NCI-H2196 treated with DMSO at 0.1 percent for 48 hours (cell line): ENCODE measurements around the gene LDLRAD3.

ENCODE experiments used
- DNase-seq: peaks from one replicate; lab custom pipeline; 2025; ENCODE audit not compliant: unreplicated experiment; lab: John Stamatoyannopoulos, UW

Gene LDLRAD3

DNA sequence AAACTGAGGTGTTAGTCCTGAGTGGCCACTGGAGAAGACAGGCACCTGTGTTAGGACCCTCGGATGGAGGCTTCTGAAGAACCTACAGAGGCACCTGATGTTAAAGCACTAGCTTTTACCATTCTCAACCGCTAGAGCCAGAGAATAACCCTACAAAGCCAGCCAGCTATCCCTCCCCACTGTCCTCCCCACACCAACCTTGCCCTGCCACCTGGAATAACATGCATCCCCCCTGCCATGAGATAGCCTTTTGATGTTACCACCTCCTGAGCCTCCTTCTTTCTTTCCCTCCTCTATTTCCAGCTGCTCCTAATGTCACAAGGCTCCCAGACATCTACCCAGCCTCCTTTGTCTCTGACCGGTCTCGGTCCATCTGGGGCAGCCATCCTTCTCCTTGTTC, 317.2 kb downstream of the LDLRAD3 start:
- no peak for DNase-seq

DNA sequence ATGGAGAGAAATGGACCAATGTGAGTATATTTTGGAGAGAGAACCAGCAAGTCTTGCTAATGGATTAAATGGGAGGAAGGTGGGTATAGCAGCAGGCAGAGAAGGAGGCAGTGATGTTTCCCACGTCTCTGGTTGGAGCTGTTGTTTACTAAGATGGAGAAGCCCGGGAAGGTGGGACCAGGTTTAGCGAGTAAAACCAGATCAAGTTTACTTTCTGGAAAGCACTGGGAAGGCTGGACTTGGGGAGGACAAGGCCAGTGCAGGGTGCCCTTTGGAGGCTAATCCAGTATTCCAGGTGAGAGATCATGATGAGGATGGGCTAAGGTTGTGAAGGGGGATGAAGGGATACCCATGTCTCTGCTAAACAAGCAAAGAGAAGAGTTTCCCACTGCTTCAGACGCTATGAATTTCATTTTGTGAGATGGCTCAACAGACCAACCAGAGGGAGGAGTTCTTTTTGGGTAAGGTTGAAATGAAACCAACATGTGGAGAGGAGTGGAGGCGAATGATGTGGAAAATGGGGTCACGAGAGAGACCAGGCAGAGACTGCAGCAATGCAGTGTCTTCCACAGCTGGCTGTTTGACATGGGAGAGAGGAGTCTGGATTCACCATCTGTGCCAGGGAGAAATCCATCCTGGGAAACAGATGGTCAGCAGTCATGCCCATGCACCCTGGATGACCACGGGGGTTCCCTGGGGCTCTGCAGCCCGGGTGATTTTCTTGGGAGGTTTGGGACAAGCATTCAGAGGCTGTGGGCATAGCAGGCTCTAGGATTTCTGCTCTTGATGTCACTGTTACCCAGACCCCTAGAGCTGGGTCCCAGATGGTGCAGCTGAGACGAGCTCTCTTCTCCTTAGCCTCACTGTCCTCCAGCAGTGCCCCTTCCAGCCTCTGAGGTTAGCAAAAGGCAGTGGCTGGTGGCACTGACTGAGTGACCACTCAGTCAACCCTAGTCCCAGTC, 320.4 kb downstream of the LDLRAD3 start:
- DNase-seq: no peak

GRCh38 chr11:36264973-36265344, 321.1 kb downstream of the LDLRAD3 start:
- DNase-seq: no peak

DNA sequence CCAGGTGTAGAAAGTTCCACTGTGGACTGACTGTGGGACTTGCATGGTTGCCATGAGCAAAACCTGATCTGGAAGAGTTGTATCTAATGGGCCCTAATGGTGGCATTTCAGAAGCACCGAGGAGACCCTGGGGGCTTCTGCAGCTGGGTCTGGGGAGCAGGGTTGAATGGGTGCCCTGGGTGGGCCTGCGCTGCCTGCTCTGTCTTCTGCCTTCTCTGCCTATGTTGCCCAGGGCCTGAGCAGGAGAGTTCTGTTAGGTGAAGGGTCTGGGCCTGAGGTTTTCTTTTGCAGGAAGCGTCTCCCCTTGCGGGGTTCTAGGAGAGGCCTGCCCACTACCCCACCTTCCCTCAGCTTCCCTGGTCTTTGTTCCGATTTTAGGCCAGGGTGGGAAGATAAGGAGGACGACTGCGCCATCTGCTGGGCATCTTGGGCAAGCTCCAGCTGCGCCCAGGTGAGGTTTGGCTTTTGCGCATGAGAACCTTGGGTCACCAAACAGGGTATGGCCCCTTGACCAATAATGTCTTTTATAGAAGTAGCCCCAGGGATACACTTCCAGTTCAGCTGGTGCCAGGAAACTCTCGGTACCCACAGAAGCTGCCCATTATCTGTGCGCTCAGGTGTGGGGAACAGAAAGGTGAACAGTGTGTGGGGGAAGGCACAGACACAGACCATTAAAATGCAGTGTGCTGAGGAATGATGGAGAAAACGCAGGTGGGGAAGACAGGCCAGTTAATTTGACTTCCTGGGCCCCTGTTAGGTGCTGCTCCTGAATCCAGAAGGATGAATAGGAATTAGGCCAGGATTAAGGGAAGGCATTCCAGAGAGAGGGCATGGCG, 322.1 kb downstream of the LDLRAD3 start:
- peak; percentile 50 for DNase-seq

DNA sequence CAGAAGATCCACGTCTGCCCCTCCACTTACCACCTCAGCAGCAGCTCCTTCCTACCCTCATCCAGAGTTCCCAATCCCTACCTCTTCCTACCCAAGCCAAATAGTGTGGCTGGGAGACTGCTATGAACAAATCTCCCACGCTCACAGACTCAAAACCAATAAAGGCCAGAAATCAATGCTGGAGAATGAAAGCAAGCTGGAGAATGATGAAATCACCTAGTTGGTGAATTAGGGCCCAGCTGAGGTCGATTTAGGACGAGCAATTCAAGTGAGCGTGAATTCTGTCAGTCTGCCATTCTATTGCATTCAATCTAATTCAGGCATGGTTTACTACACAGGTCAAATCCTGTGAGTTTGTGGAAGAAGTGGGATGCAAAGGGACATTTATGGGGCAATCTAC, 322.9 kb downstream of the LDLRAD3 start:
- DNase-seq: no peak

- DNase-seq: no peak
Observed at GRCh38 chr11:36268337-36268985, 324.6 kb downstream of the LDLRAD3 start.

DNA sequence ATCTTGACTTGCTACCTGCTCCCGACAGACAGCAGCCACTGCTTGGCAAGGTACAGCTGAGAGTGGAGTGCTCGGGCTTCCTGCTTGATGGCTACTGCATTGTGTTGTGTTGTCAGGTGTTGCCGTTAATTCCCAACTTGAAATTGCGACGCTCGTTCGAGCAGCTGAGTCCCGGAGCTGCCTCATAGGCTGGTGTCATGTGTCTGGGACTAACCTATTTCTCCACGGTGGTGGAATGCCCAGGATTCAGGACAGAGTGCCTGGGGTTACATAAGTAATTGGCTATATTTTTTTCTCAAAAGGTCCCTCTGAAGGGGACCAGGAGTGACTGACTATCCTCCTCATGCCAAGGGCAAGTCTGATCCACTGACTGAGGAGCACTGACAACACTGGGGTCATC, 326.8 kb downstream of the LDLRAD3 start:
- no peak for DNase-seq

DNA sequence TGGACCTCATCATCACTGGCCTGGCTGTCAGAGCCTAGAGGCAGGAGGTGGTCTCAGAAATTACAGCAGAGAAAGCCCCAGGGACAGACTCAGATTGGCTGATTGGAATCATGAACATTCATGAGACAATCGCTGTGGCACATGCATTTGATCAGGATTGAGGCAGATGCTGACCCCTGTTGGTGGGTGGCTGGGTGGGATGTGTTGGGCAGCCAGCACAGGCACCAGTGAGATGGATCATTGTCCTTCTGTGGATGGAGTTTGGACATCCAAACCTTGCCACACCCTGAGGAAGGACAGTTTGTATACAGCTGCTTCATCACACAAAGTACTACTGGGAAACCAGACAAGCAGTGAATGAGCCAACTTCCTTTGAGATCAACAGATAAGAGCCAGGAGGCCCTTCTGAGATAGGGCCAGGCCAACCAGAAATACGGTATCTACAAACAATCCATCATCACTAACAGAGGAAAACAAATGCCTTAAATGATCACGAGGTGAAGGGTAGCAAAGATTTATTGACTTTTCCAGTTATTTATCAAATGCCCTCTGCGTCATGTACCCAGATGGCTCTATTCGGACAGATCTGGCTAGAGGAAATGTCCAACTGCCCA, 328.0 kb downstream of the LDLRAD3 start:
- DNase-seq: no peak

GRCh38 chr11:36273110-36273509, 329.2 kb downstream of the LDLRAD3 start:
- peak; percentile 82 for DNase-seq

DNA sequence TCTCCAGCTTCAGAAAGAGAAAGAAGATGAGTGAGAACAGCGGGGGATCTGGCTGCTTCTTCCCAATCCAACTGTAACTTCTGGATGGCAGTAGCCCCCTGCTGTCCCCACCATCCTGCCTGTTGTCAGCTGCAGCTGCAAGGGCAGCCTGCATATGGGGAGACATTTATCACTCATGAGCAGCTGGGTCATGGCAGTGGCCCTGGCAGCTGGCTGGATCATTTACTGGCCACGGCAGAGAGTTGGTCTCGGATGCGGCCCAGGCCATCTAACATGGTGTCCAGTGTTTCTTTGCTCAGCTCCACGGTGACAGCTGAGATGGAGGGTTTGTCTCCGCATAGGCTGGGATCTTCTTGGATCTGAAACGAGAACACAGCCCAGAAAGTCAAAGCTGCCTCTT, 330.6 kb downstream of the LDLRAD3 start:
- no peak for DNase-seq

DNA sequence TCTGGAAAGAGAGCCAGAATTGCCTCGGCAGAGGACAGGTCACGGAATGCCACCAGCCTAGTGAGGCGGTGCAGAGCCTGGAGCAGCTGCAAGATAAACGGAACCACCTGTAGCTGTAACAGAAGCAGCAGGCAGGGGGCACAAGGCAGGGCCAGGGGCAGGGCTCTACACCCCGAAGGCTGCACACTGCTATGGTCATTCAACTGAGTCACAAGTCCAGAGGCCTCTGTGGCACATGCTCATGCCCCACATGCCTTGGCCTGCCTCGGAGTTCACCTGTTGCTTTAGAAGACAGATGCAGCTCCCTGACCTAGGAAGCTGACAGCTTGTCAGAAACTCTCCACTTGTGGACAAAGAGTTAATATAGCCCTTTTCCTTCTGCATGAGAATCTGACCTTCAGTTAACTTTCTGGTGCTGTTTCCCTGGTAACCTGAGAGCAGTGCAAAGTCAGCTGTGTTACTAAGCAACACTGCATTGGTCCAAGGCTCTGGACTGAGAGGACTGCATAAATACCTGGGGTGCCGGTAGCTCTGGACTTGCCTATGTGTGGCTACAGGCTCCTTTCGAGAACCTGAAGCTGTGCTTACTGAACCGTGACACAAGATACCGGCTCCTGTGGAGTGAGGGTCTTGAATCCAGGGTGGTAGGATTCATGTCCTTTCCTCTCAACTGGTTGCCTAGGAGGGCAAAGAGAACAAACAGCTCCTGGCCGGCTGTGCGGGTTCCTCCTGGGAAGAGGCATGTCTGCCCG, 334.8 kb downstream of the LDLRAD3 start:
- DNase-seq: no peak

DNA sequence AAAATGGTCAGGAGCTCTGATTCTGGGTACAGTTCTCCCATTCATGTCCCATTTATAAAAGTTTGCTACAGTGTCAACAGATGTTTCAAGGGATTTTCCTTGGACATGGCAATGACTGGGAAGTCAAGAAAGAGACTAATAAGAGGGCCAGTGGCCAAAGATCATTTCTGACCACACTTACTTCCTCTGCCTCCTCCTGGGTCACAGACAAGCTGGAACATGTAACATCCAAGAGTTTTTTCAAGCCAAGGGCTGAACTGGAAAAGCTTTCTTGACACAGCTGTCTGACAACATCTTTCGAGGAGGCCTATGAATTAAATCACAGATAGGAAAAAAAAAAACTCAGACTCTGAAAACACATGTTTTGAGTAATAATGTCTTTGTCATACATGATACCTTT, 336.7 kb downstream of the LDLRAD3 start:
- no peak for DNase-seq
